DND-41 (cell line): ENCODE data around the gene FLNB.

Experiments used
- EZH2 ChIP-seq: IDR thresholded peaks from 3 replicates; pipeline ENCODE4 v1.6.1; 2012; ENCODE audit warnings: borderline replicate concordance, low read depth, mild to moderate bottlenecking, moderate library complexity, low read length, inconsistent platforms; ENCODE audit not compliant: severe bottlenecking
- TF ChIP-seq, protein P1 (sequence below): IDR thresholded peaks from 2 replicates; pipeline ENCODE4 v1.5.1; 2012; ENCODE audit warnings: borderline replicate concordance, low read length, moderate library complexity, mild to moderate bottlenecking; ENCODE audit not compliant: poor library complexity, severe bottlenecking; ENCODE audit errors: extremely low read depth

- TF ChIP-seq EZH2, result no peak
- TF ChIP-seq, protein P1, sequence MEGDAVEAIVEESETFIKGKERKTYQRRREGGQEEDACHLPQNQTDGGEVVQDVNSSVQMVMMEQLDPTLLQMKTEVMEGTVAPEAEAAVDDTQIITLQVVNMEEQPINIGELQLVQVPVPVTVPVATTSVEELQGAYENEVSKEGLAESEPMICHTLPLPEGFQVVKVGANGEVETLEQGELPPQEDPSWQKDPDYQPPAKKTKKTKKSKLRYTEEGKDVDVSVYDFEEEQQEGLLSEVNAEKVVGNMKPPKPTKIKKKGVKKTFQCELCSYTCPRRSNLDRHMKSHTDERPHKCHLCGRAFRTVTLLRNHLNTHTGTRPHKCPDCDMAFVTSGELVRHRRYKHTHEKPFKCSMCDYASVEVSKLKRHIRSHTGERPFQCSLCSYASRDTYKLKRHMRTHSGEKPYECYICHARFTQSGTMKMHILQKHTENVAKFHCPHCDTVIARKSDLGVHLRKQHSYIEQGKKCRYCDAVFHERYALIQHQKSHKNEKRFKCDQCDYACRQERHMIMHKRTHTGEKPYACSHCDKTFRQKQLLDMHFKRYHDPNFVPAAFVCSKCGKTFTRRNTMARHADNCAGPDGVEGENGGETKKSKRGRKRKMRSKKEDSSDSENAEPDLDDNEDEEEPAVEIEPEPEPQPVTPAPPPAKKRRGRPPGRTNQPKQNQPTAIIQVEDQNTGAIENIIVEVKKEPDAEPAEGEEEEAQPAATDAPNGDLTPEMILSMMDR, result no peak
Measured at GRCh38 chr3:58112185-58112535, 103.9 kb downstream of the FLNB start.
